Measurements from ENCODE around the gene APC2.
"Not testable (repeated sequence)": the region's sequence is repeated elsewhere in the genome, so short reads cannot be mapped to it uniquely, and the experiment has no call there.

The APC2 gene

DNA sequence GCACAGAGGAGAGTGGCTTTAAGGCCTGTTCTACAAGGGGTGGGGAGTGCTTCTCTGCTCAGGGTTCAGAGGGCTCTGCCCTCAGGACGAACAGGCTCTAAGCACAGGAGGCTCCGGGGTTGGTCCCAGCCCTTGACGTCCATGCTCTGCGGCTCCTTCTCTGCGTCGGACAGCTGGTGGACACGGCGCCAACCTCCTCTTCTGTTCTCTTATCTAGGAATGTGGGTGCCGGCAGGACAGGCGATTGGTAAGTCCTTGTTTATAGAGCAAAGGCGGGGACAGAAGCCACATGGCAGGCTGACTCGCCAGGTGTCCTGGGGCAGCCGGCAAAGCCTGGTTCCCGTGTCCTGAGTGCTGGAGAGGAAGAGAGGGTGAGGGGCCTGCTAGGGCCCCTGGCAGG lies 20.2 kb upstream of the APC2 start:
- DNase-seq (ENCODE audit: low read depth in 2 of 3, low spot score in 1 of 3), result no peak

DNA sequence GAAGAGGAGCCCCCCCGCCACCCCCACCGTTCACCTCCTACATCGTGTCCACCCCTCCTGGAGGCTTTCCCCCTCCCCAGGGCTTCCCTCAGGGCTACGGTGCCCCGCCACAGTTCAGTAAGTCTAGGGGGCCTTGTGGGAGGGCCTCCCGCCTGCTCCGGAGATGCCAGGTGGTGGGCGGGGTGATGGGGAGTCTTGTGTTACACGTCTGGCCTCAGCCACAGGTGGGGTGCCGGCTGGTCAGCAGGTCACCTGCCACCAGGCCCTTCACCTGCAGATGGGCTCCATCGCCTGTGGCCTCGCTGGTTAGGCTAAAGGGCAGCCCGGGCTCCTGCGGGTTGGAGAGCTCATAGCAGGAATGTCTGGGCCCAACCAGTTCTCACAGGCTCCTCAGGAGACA lies 19.7 kb upstream of the APC2 start:
- no peak for DNase-seq (ENCODE audit: low read depth in 2 of 3, low spot score in 1 of 3)

DNA sequence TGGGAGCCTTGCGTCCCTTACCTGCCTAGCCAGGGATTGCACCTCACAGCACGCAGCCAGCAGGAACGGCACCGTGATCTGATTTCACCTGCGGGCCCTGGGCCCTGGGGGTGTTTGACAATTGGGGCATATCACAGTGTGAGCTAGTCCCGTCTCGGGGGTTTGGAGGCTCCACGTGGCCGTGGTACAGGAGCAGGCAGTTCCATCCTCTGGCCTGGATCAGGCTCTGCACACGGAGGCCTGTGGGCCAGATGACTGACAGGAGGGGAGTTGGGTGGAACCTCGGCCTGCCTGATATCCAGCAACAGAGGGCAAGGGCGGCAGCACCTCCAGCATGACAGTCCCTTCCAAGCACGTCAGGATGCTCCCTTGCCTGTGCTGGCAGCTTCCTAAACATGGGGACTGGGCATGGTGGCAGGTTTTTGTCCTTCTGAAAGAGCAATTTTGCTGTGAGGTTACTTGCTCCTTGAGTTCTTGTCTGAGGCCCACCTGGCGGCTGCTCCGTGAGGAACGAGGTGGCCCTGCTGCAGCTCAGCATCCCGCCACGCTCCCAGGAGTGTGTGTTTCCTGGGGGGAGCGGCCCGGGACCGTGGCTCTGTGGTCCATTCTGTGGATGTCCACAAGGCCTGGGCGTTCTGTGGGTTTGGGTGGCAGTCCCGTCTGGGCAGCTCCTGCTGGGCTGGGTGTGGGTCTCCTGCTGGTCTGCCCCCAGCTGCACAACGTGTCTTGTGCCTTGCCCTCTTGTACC lies 18.0 kb upstream of the APC2 start:
- DNase-seq (ENCODE audit: low read depth in 2 of 3, low spot score in 1 of 3), result no peak

DNA sequence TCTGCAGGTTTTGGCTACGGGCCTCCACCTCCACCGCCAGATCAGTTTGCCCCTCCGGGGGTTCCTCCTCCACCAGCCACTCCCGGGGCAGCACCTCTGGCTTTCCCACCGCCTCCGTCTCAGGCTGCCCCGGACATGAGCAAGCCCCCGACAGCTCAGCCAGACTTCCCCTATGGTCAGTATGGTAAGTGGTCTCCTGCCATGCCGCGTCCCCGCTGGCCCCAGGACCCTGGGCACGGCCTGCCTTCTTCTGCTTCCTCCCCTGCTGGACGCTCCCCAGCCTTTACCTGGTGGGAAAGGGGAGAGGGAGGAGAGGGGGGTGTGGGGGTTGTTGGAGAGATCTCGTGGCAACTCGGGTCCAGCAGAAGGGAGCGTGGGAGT lies 17.4 kb upstream of the APC2 start:
- no peak for DNase-seq (ENCODE audit: low read depth in 2 of 3, low spot score in 1 of 3)

DNA sequence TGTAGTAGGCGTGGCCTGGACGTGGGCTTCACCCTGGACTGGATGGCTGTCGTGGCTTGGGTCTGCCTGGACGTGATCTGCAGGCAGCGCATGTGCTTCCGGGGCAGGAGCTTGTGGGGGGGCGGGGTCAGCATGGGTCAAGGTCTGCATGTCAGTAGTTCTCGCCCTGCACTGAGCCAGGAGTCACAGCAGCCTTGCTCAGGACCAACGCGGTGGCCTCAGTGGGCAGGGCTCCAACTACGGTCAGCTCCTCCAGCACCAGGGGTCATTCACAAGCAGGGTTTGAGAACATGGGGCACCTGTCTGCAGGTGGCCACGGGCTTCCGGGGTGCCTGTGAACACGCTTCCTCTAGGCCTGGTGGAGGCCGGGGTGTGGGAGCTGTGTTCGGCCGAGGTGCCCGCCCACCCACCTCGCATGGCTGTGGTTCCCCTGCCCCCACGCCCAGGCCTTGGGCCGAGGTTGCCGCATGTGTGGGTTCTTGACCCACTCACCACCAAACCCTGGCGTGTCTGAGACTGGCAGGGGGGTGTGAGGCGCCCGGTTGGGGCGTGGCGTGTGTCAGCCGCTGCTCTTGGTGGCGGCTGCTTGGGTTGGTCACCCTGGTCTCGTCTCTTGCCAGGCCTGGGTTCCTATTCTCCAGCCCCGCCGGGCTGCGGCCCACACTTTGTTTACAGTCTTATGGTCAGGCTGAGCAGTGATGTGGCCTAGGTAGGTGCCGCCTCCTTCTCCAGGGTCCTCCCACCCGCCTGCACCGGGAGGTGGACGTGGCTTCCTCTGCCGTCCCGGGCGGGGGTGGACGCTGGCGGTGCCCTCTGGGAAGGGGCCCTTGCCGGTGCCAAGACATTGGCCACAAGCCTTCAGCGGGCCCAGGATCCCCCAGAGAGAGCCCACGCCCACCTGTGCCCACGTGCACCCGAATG lies 16.5 kb upstream of the APC2 start:
- no peak for DNase-seq (ENCODE audit: low read depth in 2 of 3, low spot score in 1 of 3)

DNA sequence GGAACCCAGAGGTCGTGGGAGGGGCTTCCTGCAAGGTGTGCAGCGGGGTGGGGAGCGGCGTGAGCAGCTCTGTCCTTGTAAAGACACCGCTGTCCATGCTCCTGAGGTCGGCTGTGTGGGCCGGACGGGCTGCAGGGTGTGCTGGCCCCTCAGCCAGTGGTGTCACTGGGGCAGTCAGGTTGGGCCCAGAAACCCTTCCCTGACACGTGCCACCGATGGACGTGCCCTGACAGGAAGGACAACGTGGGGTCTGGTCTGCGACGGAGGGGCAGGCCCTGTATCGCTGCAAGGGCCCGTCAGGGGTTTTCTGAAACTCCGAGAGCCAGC lies 15.9 kb upstream of the APC2 start:
- no peak for DNase-seq (ENCODE audit: low read depth in 2 of 3, low spot score in 1 of 3)

DNA sequence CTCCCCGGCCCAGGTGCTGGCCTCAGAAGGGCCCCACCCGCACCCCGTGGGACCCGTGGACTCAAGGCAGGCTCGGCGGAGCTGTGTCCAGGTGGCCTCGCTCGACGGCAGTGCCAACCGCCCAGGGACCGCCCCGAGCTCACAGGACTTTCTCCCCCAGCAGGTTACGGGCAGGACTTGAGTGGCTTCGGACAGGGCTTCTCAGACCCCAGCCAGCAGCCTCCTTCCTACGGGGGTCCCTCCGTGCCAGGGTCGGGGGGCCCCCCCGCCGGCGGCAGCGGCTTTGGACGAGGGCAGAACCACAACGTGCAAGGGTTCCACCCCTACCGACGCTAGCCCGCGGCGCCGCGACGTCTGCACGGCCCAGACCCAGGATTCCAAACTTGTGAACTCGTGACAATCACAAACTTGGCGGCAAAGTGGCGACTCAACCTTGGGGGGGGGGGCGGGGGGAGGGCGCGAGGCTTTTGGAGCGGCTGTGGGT lies 15.3 kb upstream of the APC2 start:
- no peak for DNase-seq (ENCODE audit: low read depth in 2 of 3, low spot score in 1 of 3)

DNA sequence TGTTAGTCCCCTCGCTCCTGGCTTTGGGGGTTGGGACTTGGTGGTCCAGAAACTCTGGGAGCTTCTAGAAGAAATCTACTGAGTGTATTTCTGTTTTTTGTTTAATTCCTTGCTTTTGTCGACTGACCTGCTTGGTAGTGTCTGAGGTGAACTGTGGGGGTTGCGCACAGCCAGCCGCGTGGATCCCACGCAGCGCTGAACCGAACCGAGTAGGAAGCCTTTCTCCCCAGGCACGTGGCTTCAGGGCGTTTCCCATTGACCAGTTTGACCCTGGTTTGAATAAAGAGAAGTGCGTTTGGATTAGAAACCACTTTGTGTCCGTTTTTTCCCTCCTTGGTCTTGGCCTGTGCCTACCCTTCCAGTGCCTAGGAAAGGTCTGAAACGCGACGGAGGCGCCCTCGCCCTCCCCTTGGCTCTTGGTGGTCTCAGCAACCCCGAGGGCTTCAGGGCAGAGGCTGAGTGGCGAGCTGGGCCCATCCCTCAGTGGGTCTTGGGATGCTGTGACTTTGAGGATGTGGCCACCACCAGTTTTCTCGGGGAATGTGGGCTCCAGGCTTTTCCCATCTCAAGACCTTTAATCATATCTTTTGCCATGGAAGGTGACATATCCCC lies 14.4 kb upstream of the APC2 start:
- DNase-seq (ENCODE audit: low read depth in 2 of 3, low spot score in 1 of 3), result no peak

DNA sequence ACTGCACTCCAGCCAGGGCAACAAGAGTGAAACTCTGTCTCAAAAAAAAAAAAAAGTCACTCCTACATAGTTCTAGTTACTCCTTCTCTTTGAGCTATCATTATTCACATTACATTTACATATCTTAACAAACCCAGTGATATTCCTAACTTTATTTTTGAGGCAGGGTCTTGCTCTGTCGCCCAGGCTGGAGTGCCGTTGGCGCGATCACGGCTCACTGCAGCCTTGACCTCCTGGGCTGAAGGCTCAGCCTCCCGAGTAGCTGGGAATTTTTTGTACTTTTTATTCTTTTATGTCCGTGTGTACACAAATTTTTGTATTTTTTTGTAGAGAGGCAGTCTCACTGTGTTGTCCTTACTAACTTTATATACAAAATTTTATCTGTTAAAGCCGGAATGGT lies 12.3 kb upstream of the APC2 start:
- no peak for DNase-seq (ENCODE audit: low read depth in 2 of 3, low spot score in 1 of 3)

DNA sequence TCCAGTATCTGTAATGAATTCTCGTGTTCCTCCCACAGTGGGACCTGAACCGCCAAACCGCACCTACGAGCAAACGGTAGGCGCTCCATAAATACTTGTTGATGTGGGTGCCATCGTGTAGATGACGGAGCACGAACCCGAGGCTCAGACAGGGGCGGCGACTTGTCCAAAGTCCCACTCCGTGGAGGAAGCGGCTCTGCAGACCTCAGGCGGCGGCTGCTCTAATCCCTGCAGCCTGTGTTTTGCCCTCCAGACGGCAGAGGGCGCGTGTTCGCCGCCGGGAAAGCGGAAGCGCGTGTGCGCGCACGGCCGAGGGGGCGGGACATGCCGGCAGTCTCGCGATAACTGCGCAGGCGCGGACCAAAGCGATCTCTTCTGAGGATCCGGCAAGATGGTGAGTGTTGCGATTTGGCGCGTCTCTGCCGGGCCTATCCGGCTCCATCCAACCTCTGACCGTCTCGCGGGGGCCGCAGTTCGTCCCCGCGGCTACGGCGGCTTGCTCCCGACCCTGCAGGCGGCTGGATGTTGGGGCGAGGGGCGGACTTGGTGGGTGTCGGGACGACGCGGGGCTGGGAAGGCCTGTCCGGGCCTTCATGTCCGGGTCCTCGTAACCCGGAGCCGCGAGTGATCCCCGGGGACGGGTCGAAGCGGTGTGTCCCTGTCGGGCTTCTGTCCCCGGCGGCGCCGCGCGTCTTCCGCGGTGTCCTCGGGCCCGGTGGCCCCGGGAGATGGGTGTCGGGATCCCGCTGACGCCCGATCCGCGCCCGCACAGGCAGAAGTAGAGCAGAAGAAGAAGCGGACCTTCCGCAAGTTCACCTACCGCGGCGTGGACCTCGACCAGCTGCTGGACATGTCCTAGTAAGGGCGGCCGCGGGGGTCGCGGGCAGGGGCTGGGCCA lies 11.6 kb upstream of the APC2 start, which contains the start of gene RPS15:
TSS of gene RPS15 (plus strand) at position 362 of the 898 bp plus-strand sequence. CDS start at position 392, 30 bp downstream.
- peak; percentile 90 to 95 (median 93) for DNase-seq (ENCODE audit: low read depth in 2 of 3, low spot score in 1 of 3)

DNA sequence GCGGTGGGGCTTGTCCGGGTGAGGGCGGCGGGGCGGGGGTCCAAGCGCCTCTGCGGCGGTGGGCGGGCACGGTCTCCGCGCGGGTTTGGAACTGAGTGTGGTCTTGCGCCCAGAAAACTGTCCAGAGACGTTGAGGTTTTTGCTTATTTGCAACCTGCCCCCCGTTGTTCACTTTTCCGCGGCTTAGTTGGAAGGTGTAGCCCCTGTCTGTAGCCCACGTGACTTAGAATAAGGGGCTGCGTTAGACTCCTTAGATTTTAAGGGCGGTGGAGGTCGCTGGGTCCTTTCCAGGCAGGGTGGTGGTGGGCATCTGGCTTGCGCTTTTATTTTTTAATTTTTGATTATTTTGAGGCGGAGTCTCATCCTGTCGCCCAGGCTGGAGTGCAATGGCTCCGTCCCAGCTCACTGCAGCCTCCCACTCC lies 11.0 kb upstream of the APC2 start:
- DNase-seq (ENCODE audit: low read depth in 2 of 3, low spot score in 1 of 3), result no peak

DNA sequence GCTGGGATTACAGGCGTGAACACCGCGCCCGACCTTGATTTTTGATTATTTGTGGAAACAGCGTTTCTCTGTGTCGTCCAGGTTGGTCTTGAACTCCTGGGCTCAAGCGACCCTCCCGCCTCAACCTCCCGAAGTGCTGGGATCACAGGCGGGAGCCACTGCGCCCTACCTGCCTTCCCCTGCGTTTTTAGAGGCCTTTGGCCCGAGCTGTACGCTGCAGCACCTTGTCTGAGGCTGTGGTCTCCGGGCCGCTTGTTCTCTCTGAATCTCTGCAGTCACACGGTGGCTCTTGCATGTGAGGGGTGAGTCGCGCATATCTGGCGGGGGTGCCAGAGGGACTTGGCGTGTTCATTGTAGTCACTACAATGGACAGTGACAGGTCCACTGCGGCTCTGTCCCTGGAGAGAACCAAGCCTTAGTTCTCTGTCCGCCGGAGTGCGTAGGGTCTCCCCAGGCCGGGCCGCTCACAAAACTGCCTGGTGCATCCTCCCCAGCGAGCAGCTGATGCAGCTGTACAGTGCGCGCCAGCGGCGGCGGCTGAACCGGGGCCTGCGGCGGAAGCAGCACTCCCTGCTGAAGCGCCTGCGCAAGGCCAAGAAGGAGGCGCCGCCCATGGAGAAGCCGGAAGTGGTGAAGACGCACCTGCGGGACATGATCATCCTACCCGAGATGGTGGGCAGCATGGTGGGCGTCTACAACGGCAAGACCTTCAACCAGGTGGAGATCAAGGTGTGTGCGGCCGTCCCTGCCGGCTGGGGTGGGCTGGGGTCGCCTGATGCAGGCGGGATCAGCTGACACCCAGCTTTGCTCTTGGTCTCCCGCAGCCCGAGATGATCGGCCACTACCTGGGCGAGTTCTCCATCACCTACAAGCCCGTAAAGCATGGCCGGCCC lies 10.2 kb upstream of the APC2 start:
- not testable (repeated sequence) for DNase-seq (ENCODE audit: low read depth in 2 of 3, low spot score in 1 of 3)

DNA sequence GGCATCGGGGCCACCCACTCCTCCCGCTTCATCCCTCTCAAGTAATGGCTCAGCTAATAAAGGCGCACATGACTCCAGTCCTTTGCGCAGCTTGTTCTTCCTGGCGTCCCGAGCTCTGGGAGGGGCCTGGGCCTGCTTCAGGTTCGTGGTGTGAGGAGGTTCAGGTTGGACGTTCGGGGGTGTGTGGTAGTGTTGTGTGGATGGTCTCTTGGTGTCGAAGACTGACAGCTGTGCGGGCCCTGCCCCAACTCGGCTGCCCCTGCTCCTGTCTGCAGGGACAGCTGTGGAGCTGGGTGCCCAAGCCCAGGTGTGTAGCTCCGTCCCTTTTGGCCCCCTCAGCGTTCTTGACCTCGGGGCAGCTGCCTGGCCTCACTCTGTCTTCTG lies 9.5 kb upstream of the APC2 start:
- DNase-seq (ENCODE audit: low read depth in 2 of 3, low spot score in 1 of 3), result no peak

DNA sequence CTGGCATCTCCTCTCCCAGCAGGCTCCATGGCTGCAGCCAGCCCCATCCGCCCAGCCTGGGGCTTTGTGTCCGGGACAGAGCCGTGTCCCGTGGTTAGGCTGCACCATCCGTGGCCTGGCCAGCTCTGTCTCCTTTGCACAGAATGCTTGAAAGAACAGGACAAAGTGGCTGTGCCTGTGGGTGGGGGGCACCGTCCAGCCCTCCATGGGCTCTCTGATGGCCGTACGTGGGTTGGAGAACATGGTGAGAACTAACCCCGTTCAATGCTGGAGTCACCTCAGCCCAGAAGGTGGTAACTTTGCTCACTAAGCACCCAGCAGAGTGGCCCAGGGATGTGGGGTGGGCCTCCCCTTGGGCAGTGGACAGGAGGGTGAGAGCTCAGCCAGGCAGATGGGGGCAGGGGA lies 8.9 kb upstream of the APC2 start:
- no peak for DNase-seq (ENCODE audit: low read depth in 2 of 3, low spot score in 1 of 3)

DNA sequence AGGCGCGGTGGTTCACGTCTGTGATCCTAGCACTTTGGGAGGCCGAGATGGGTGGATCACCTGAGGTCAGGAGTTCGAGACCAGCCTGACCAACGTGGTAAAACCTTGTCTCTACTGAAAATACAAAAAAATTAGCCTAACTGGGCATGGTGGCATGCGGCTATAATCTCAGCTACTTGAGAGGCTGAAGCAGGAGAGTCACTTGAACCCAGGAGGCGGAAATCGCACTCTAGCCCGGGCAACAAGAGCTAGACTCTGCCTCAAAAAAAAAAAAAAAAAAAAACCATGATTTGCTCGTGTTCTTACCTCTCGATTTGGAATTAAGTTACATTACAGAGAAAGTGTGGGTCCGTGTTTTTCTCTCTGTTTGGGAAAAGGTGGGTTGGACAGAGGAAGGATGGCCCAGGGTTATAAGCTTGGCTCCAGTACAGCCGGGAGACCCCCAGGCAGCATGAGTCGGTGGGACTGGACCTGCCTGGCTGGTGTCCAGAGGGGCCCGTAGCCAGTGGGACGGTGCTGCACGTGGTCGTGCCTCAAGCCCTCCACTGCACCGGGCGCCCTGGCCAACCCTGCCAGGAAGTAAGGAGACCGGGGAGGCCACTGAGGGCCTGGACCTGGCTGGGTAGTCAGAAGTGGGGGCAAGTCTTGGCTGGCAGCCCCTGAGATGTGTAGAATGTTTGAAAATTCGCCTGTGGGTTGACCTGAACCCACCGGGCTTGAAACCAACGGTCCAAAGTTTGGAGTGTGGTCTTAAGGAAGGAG lies 8.1 kb upstream of the APC2 start:
- no peak for DNase-seq (ENCODE audit: low read depth in 2 of 3, low spot score in 1 of 3)

DNA sequence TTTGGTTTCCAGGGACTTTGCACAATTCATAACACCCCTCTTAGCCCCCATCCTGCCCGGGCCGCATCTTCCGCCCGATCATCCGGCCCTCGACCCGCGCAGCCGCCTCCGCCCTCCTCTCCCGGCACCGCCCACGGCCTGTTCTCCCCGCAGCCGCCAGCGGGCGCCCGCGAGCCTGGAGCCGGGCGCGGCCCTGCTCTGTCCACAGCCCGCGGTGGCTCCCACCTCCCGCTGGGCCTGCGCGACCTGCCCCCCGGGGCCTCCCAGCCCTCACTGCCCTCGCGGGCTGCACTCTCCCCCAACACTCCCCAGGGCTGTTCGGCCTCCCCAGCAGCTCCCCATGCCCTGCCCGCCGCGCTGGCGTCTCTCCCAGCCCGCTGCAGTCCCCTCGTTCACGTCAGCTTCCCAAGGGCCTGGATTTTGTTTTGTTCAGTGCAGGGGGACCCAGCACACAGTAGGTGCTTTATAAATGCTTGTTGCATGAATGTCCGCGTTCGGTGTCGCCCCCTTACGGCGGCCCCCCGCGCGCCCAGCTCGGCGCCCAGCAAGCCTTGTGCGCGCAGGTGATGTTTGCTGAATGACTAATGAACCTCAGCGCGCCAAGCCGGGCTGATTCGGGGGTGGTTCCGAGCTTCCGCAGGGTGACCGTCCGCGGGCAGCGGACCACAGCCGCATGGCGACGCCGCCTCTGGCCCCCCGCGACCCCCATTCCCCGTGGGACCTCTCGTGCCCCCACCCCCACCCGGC lies 4.6 kb upstream of the APC2 start:
- DNase-seq (ENCODE audit: low read depth in 2 of 3, low spot score in 1 of 3), result peak; percentile 49 to 73 (median 69)

DNA sequence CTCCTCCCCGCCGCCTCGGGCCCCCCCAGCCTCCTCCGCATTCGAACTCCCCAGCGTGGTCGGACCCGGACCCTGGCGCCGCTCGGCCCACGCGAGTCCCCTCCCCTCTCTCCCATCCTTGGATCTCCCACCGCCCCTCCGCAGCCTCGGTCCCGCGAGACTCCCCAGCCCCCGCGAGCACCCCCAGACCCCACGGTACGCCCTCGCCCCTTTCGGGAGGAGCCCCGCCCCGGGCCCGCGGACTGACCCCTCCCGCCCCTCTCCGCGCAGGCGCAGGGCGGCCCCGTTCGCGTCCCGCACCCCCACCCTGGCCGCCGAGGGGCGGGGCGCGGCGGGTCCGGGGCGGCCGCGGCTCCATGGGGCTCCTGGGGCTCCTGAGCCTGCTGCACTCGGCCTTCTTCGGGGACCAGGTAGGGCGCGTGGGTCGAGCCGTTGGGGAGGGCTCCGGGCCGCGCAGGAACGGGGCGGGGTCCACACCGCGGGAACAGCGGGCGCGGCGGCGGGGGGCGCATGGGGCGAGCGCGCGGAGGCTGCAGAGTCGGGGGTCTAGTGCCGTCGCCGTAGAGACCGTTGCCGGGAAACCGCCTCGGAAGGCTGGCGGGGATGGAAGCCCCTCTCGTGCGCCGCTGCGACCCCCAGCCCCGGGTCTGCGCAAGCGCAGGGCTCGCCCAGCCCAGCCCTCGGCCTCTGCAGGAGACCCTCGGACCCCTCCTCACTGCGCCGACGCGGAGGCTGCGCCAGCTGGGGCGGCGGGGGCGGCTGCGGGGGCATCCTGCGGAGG lies 3.8 kb upstream of the APC2 start:
- no peak for DNase-seq (ENCODE audit: low read depth in 2 of 3, low spot score in 1 of 3)

Measured in stimulated activated CD4-positive, alpha-beta T cell treated with anti-CD3 and anti-CD28 coated beads, Interleukin-12 subunit alpha, Interleukin-12 subunit beta, amount 100 ng/mL, for 48 hours (primary cell).